OCI-LY7 (cell line): ENCODE results near the gene SCGN. TPM values are rescaled to one million over a fixed set of nuclear protein-coding genes. Genes with fewer than 3 reads are reported as not detected.

Experiments used
- BruUV-seq: library from RNA; stranded (reverse); fragments of 400-500 nt; replicated peaks from 2 replicates; lab custom pipeline; 2021; lab: Mats Ljungman, UMichigan
- CTCF ChIA-PET: fragments of 300-600 bp; sonication (Branson Sonifier 250); formaldehyde crosslinking; loops from one replicate; lab custom pipeline; 2022; ENCODE audit warnings: antibody characterized with exemption; ENCODE audit not compliant: unreplicated experiment; lab: Charles Lee
- POLR2A ChIA-PET: fragments of 300-600 bp; sonication (Branson Sonifier 250); formaldehyde crosslinking; loops from one replicate; lab custom pipeline; 2022; ENCODE audit warnings: antibody characterized with exemption; lab: Charles Lee
- DNase-seq: peaks from one replicate; pipeline ENCODE4 v3.0.0-alpha.2; 2015; ENCODE audit warnings: low spot score
- H2AFZ ChIP-seq: fragments of 200-600 bp; sonication (generic), shearing (Covaris generic); 2 replicates; pipeline ENCODE4 v1.6.1; 2014; ENCODE audit warnings: mild to moderate bottlenecking, antibody characterized with exemption, low read length, moderate library complexity
- H3K27ac ChIP-seq: fragments of 200-600 bp; sonication (generic); 2 replicates; pipeline ENCODE4 v1.5.1; 2014; ENCODE audit warnings: mixed run types, low read depth, mild to moderate bottlenecking, moderate library complexity, low read length, inconsistent platforms; ENCODE audit not compliant: poor library complexity, severe bottlenecking
- H3K36me3 ChIP-seq: fragments of 200-600 bp; sonication (generic); 2 replicates; pipeline ENCODE4 v1.6.1; 2014; ENCODE audit warnings: mild to moderate bottlenecking, antibody characterized with exemption, low read length, moderate library complexity, mixed read lengths; ENCODE audit not compliant: insufficient read depth
- H3K4me1 ChIP-seq: fragments of 200-600 bp; sonication (generic); 2 replicates; pipeline ENCODE4 v1.5.1; 2014; ENCODE audit warnings: mild to moderate bottlenecking, low read length; ENCODE audit not compliant: insufficient read depth, poor library complexity, severe bottlenecking
- H3K4me2 ChIP-seq: fragments of 200-600 bp; sonication (generic); 2 replicates; pipeline ENCODE4 v1.6.1; 2014; ENCODE audit warnings: mild to moderate bottlenecking, low read length
- H3K4me3 ChIP-seq: fragments of 200-600 bp; sonication (generic); 2 replicates; pipeline ENCODE4 v1.5.1; 2014; ENCODE audit warnings: mild to moderate bottlenecking, low read depth, low read length; ENCODE audit not compliant: poor library complexity, severe bottlenecking
- H3K79me2 ChIP-seq: fragments of 200-600 bp; sonication (generic); 2 replicates; pipeline ENCODE4 v1.6.1; 2016; ENCODE audit warnings: low read depth, mild to moderate bottlenecking, low read length, moderate library complexity, mixed read lengths; ENCODE audit not compliant: insufficient read depth
- H3K9me2 ChIP-seq: fragments of 200-600 bp; sonication (generic); 2 replicates; pipeline ENCODE4 v1.6.1; 2016; ENCODE audit warnings: mild to moderate bottlenecking, low read length, mixed read lengths; ENCODE audit not compliant: insufficient read depth
- H3K9me3 ChIP-seq: fragments of 200-600 bp; sonication (generic); 2 replicates; pipeline ENCODE4 v1.6.1; 2014; ENCODE audit warnings: mild to moderate bottlenecking, mixed run types, low read length, mixed read lengths
- H4K20me1 ChIP-seq: fragments of 200-600 bp; sonication (generic); 2 replicates; pipeline ENCODE4 v1.6.1; 2014; ENCODE audit warnings: mild to moderate bottlenecking, antibody characterized with exemption, low read length, moderate library complexity, mixed read lengths; ENCODE audit not compliant: insufficient read depth
- CTCF ChIP-seq: fragments of 200-600 bp; sonication (generic); conservative IDR thresholded peaks from 2 replicates; pipeline ENCODE4 v1.5.1; 2014; ENCODE audit warnings: mild to moderate bottlenecking, antibody characterized with exemption, low read length, moderate library complexity, mixed read lengths
- EZH2phosphoT487 ChIP-seq: fragments of 200-600 bp; sonication (generic); IDR thresholded peaks from 2 replicates; pipeline ENCODE4 v1.6.1; 2018; ENCODE audit warnings: low read depth, borderline replicate concordance, mild to moderate bottlenecking, mixed run types, antibody characterized with exemption, low read length, moderate library complexity, mixed read lengths
- intact Hi-C: fragments of 100-400 bp; cut with micrococcal nuclease; formaldehyde crosslinking; loops from one replicate; pipeline ENCODE4 v1.10.0; 2022; ENCODE audit not compliant: unreplicated experiment
- total RNA-seq, 2 experiments: library from RNA; depleted of rRNA in 1 of 2; stranded (reverse); fragments of >200 nt in 1 of 2; shearing (Covaris generic) in 1 of 2; gene quantifications; 2 replicates each; pipeline ENCODE4 v1.2.3, GENCODE V29; 2014 to 2022

SCGN gene
- total RNA-seq, 2 experiments from 2014 or later: not detected

GRCh38 chr6:25726122-25726911 lies 74.3 kb downstream of the SCGN start:
- no TSS peak for BruUV-seq
- H3K4me1 ChIP-seq: no peaks in the 10 kb centered on the region
- POLR2A ChIA-PET: no interaction called here
- TF ChIP-seq CTCF (no peak), EZH2phosphoT487 (no peak)
- DNase-seq: no peak
- H3K4me3 ChIP-seq: no peak overlapping the region
- CTCF ChIA-PET: no interaction called here
- H3K27ac ChIP-seq: no peak overlapping the region
- H3K79me2 ChIP-seq: no peaks in the 10 kb centered on the region
- no peaks in the 10 kb centered on the region for H3K9me2 ChIP-seq
- H3K9me3 ChIP-seq: no peaks in the 10 kb centered on the region
- intact Hi-C loops: no loop called here
- no peaks in the 10 kb centered on the region for H3K36me3 ChIP-seq
- H3K4me2 ChIP-seq: no peak overlapping the region
- no peaks in the 10 kb centered on the region for H4K20me1 ChIP-seq
- no peak overlapping the region for H2AFZ ChIP-seq

GRCh38 chr6:25727028-25727427 lies 75.0 kb downstream of the SCGN start:
- ChIA-PET POLR2A (no interaction called here), CTCF (no interaction called here)
- H3K9me2 ChIP-seq: no peaks in the 10 kb centered on the region
- H3K4me3 ChIP-seq: no peak overlapping the region
- no peaks in the 10 kb centered on the region for H3K9me3 ChIP-seq
- BruUV-seq: no TSS peak
- H2AFZ ChIP-seq: no peak overlapping the region
- H3K4me1 ChIP-seq: no peaks in the 10 kb centered on the region
- no peaks in the 10 kb centered on the region for H3K36me3 ChIP-seq
- H4K20me1 ChIP-seq: no peaks in the 10 kb centered on the region
- DNase-seq: no peak
- H3K79me2 ChIP-seq: no peaks in the 10 kb centered on the region
- H3K4me2 ChIP-seq: no peak overlapping the region
- TF ChIP-seq CTCF (no peak), EZH2phosphoT487 (no peak)
- no peak overlapping the region for H3K27ac ChIP-seq
- intact Hi-C loops: no loop called here

- intact Hi-C loops: no loop called here
- no TSS peak for BruUV-seq
- H3K4me2 ChIP-seq: no peak overlapping the region
- no peak for TF ChIP-seq EZH2phosphoT487
- TF ChIP-seq CTCF: no peak
- H3K9me3 ChIP-seq: 0 out of 2 replicates have a peak, but pooled peaks cover 6% of the 10 kb centered on the region
- H4K20me1 ChIP-seq: no peaks in the 10 kb centered on the region
- ChIA-PET CTCF (no interaction called here), POLR2A (no interaction called here)
- H2AFZ ChIP-seq: no peak overlapping the region
- no peak overlapping the region for H3K4me3 ChIP-seq
- H3K27ac ChIP-seq: no peak overlapping the region
- H3K36me3 ChIP-seq: no peaks in the 10 kb centered on the region
- H3K9me2 ChIP-seq: no peaks in the 10 kb centered on the region
- DNase-seq: no peak
- no peaks in the 10 kb centered on the region for H3K79me2 ChIP-seq
- H3K4me1 ChIP-seq: no peaks in the 10 kb centered on the region
These were observed 78.9 kb downstream of the SCGN start for GRCh38 chr6:25730907-25731306.
